ENCODE data around the gene IL12RB1.

Gene IL12RB1

GRCh38 chr19:18086590-18087138, at the start of gene IL12RB1:
IL12RB1 (minus strand) TSS chr19:18086934; CDS start chr19:18086823, 111 bp downstream.
- in situ Hi-C loops (cut with MboI; ENCODE audit: low sequenced_read_pairs) = no loop called here

DNA sequence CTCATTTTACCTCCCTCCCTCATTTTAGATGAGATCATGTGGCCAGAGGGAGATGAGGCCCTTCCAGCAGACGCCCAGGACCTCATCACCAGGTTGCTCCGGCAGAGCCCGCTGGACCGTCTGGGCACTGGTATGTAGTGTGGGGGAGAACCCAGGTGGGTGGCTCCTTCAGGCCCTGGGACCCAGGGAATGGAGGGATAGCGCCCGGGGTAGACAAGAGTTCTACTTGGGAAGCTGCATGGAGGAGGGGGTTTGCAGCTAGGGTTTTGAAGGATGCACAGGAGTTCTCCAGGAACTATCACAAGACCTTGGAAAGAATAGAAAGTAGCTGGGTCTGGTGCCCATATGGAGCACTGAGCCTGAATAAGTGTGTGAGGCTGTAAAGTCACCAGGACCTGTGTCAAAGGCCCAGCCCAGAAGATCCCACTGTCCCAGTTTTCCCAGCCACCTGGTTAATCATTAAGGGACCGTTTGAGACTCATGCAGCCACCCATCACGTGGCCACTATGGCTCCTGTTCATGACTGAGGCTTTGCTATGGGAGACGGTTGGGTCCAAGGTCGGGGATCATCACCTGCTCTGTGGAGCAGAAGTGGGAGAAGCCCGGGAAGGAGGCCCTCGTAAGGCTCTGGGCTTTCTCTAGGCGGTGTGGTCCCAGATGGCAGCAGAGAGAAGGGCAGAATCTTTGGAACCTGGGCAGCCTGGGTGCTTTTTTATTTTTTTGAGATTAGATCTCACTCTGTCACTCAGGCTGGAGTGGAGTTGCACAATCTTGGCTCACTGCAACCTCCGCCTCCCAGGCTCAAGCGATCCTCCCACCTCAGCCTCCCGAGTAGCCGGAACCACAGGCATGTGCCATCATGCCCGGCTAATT, 49.2 kb upstream of the IL12RB1 start:
- in situ Hi-C loops (cut with MboI; ENCODE audit: low sequenced_read_pairs) = no loop called here

- in situ Hi-C loops (cut with MboI; ENCODE audit: low sequenced_read_pairs) = no loop called here
These were observed 45.3 kb upstream of the IL12RB1 start for GRCh38 chr19:18131841-18132596.

GRCh38 chr19:18130523-18131242, 43.9 kb upstream of the IL12RB1 start:
- in situ Hi-C loops (cut with MboI; ENCODE audit: low sequenced_read_pairs) = no loop called here

DNA sequence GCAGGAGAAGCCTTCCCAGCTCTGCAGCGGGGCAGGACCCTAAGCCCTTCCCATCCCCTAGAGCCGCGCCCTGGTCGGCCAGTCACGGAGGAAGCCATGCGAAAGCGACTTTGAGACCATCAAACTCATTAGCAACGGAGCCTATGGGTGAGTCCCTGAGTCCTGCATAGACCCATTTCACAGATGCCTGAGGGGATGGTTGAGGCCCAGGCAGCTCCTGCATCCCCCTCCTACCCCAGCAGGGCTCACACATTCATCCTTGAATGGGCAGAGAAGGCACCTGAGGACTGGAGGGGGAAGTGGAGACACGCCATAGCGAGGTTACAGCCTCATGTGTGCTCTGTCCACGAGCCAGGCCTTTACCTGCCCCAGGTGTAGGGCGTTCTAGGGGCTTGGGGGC, 42.1 kb upstream of the IL12RB1 start:
- in situ Hi-C loops (cut with MboI; ENCODE audit: low sequenced_read_pairs) = no loop called here

- in situ Hi-C loops (cut with MboI; ENCODE audit: low sequenced_read_pairs) = no loop called here
These were observed 41.3 kb upstream of the IL12RB1 start for GRCh38 chr19:18128044-18128443.

- in situ Hi-C loops (cut with MboI; ENCODE audit: low sequenced_read_pairs) = no loop called here
These were observed 39.4 kb upstream of the IL12RB1 start for GRCh38 chr19:18126097-18126496.

DNA sequence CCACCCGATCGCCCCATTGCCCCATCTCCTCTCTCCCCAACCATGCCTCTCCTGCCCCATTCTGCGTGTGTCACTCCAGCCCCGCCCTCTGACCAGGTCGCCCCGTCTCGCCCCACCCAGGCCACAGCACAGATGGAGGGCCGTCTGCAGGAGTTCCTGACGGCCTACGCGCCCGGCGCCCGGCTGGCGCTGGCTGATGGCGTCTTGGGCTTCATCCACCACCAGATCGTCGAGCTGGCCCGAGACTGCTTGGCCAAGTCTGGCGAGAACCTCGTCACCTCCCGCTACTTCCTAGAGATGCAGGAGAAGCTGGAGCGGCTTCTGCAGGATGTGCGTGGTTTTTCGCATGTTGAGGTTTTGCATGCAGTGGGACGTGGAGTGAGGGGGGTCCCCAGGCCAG, 37.1 kb upstream of the IL12RB1 start:
- in situ Hi-C loops (cut with MboI; ENCODE audit: low sequenced_read_pairs) = no loop called here

- in situ Hi-C loops (cut with MboI; ENCODE audit: low sequenced_read_pairs) = no loop called here
These were observed 36.4 kb upstream of the IL12RB1 start for GRCh38 chr19:18122860-18123795.

GRCh38 chr19:18122424-18122823, 35.7 kb upstream of the IL12RB1 start:
- in situ Hi-C loops (cut with MboI; ENCODE audit: low sequenced_read_pairs) = no loop called here

DNA sequence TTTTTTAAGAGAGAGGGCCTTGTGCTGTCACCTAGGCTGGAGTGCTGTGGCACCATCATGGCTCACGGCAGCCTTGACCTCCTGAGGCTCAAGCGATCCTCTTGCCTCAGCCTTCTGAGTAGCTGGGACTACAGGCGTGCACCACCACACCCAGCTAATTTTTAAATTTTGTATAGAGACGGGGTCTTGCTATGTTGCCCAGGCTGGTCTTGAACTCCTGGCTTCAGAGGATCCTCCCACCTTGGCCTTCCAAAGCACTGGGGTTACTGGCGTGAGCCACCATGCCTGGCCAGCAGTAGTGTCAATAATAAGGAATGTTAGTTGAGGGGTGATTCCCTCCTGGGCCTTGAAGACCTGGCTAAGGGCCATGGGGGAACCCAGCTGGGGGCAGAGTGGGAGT, 34.4 kb upstream of the IL12RB1 start:
- in situ Hi-C loops (cut with MboI; ENCODE audit: low sequenced_read_pairs) = no loop called here

DNA sequence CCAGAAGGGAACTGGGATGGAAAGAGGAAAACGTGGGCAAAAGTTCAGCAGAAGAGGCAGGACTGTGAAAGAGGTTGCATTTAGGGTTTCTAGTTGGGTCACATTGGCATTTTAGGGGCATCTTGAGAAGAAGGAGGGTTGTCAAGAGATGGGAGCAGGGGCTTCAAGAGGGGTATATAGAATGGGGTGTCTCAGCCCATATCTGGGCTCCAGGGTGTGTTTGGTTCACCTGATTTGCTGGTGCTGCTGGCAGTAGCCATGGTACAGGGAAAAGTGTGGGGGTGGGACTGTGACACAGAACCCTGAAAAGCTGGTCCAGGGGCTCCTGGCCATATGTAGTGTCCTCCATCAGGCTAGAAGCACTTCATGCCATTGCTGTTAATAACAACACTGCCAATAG, 33.4 kb upstream of the IL12RB1 start:
- in situ Hi-C loops (cut with MboI; ENCODE audit: low sequenced_read_pairs) = no loop called here

- in situ Hi-C loops (cut with MboI; ENCODE audit: low sequenced_read_pairs) = no loop called here
These were observed 33.0 kb upstream of the IL12RB1 start for GRCh38 chr19:18119717-18120105.

DNA sequence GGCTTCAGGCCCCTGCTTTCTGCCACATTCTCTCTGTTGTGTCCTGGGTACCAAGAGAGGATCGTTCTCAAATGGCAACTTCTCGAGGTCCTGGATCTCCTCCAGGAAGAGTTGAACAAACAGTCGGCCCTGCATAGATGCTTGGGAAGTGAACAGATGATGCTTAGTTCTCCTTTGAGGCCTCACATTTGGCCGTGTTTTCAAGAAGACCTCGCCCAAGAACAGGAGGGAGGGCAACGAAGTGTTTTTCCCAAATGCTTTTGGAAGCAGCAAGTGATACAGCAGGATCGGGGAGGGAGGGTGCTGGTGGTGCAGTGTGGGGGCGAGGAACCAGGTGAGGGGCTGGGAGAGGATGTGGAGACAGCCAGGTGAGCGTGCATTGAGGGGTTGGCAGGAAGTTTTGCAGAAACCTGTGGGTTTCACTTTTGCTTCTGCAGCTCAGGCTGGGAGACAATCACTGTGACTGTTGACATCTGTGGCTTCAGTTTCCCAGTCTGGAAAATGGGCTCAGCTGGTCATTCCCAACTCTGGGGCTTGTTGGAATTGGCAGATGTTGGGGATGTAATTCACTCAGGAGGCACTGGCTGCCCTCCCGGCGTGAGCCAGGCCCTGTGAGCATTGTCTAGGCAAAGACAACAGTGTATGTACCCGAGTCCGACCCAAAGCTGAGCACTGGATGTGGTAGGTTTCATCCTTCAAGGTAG, 32.4 kb upstream of the IL12RB1 start:
- in situ Hi-C loops (cut with MboI; ENCODE audit: low sequenced_read_pairs) = no loop called here

DNA sequence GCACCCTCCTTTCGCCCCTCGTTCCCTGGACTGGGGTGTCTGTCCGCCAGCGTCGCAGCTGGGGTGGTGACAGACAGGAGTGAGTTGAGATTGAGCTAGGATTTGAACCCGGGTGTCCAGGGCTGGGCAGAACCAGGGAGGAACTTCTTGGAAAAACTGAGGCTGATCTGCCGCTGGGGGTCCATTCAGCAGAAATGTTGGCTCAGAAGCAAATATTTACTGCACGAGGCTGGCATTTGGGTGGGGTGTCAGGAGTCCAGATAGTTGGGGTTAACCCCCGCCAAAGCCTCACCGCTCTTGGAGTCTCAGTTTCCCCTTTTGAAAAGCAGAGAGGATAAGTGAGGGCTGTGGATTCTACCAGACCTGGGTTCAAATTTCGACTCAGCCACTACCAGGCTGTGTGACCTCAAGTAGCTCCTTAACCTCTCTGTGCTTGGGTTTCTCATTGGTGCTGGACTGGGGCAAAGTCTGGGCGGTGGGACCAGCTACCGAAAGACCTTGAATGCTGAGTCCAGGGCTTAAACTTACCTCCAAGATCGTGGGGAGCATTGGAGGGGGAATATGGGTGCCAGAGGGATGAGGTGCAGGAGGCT, 31.8 kb upstream of the IL12RB1 start:
- in situ Hi-C loops (cut with MboI; ENCODE audit: low sequenced_read_pairs) = no loop called here

GRCh38 chr19:18117692-18118378, 31.1 kb upstream of the IL12RB1 start:
- in situ Hi-C loops (cut with MboI; ENCODE audit: low sequenced_read_pairs) = no loop called here

- in situ Hi-C loops (cut with MboI; ENCODE audit: low sequenced_read_pairs) = no loop called here
These were observed 30.6 kb upstream of the IL12RB1 start for GRCh38 chr19:18117364-18117691.

- in situ Hi-C loops (cut with MboI; ENCODE audit: low sequenced_read_pairs) = loop anchor here (5.0 kb wide), 1 partner anchor 53 kb away; no protein-coding TSS in a partner anchor
These were observed 27.7 kb upstream of the IL12RB1 start for GRCh38 chr19:18114483-18114882.

All from HL-60/S4 (cell line).